Mesenchymal stem cell (in vitro differentiated cells and primary cell): ENCODE measurements around the gene MPV17.

Experiments used
- DNase-seq: peaks from one replicate; pipeline ENCODE4 v3.0.0-alpha.2; 2013
- H2AFZ ChIP-seq: one replicate; pipeline ENCODE4 v1.6.1; 2013; ENCODE audit warnings: low read depth, mild to moderate bottlenecking, control low read depth, inconsistent platforms, low read length, moderate library complexity
- H2AK5ac ChIP-seq: 2 replicates; pipeline ENCODE4 v1.6.1; 2013; ENCODE audit warnings: low read length, moderate library complexity, mild to moderate bottlenecking, inconsistent platforms; ENCODE audit not compliant: severe bottlenecking
- H2BK120ac ChIP-seq: one replicate; pipeline ENCODE4 v1.6.1; 2013; ENCODE audit warnings: low read depth, mild to moderate bottlenecking, inconsistent platforms, low read length, moderate library complexity
- H2BK12ac ChIP-seq, 2 experiments: one replicate each; pipeline ENCODE4 v1.6.1; 2013; ENCODE audit warnings: inconsistent platforms in 2 of 2, low read length in 2 of 2, mild to moderate bottlenecking in 2 of 2, moderate library complexity in 2 of 2, control low read depth in 1 of 2
- H2BK15ac ChIP-seq: one replicate; pipeline ENCODE4 v1.6.1; 2013; ENCODE audit warnings: mild to moderate bottlenecking, low read depth, inconsistent platforms; ENCODE audit not compliant: poor library complexity, severe bottlenecking
- H2BK5ac ChIP-seq: 2 replicates; pipeline ENCODE4 v1.6.1; 2013; ENCODE audit warnings: low read depth, mild to moderate bottlenecking, low read length, control low read depth, inconsistent platforms; ENCODE audit not compliant: poor library complexity, severe bottlenecking
- H3K14ac ChIP-seq, 2 experiments: one replicate each; pipeline ENCODE4 v1.6.1; 2013; ENCODE audit warnings: inconsistent platforms in 2 of 2, low read length in 2 of 2, control low read depth in 1 of 2, mild to moderate bottlenecking in 1 of 2, moderate library complexity in 1 of 2
- H3K18ac ChIP-seq, 2 experiments: one replicate each; pipeline ENCODE4 v1.6.1; 2013; ENCODE audit warnings: inconsistent platforms in 2 of 2, low read length in 2 of 2, control low read depth in 1 of 2, low read depth in 1 of 2, mild to moderate bottlenecking in 1 of 2
- H3K23ac ChIP-seq, 2 experiments: one replicate each; pipeline ENCODE4 v1.6.1; 2013; ENCODE audit warnings: inconsistent platforms in 2 of 2, low read length in 2 of 2, mild to moderate bottlenecking in 2 of 2, moderate library complexity in 2 of 2, control low read depth in 1 of 2
- H3K27ac ChIP-seq: 2 replicates; pipeline ENCODE4 v1.5.1; 2013; ENCODE audit warnings: mild to moderate bottlenecking, moderate library complexity, low read length, control low read depth, inconsistent platforms; ENCODE audit not compliant: poor library complexity, severe bottlenecking
- H3K27me3 ChIP-seq, 2 experiments: 2 replicates each; pipeline versions ENCODE4 v1.6.1 to v1.7.0; 2013; ENCODE audit warnings: low read length in 2 of 2, mild to moderate bottlenecking in 2 of 2, moderate library complexity in 2 of 2, control low read depth in 1 of 2, inconsistent platforms in 1 of 2; ENCODE audit not compliant: control insufficient read depth in 1 of 2, insufficient read depth in 1 of 2
- H3K36me3 ChIP-seq, 2 experiments: 2 replicates each; pipeline versions ENCODE4 v1.6.1 to v1.7.0; 2013; ENCODE audit warnings: low read length in 2 of 2, control low read depth in 1 of 2, inconsistent platforms in 1 of 2, low read depth in 1 of 2, mild to moderate bottlenecking in 1 of 2; ENCODE audit not compliant: insufficient read depth in 2 of 2, control insufficient read depth in 1 of 2
- H3K4ac ChIP-seq, 2 experiments: one replicate each; pipeline ENCODE4 v1.6.1; 2013; ENCODE audit warnings: inconsistent platforms in 2 of 2, low read length in 2 of 2, mild to moderate bottlenecking in 2 of 2, moderate library complexity in 2 of 2, control low read depth in 1 of 2, low read depth in 1 of 2
- H3K4me1 ChIP-seq: 2 replicates; pipeline ENCODE4 v1.6.1; 2013; ENCODE audit warnings: low read depth, low read length, control low read depth; ENCODE audit not compliant: control insufficient read depth, insufficient read depth
- H3K4me2 ChIP-seq: 2 replicates; pipeline ENCODE4 v1.6.1; 2013; ENCODE audit warnings: low read length, mild to moderate bottlenecking, inconsistent platforms; ENCODE audit not compliant: poor library complexity, severe bottlenecking
- H3K4me3 ChIP-seq, 2 experiments: 2 replicates each; pipeline versions ENCODE4 v1.5.1 to v1.7.0; 2013; ENCODE audit warnings: low read length in 2 of 2, mild to moderate bottlenecking in 2 of 2, control low read depth in 1 of 2, low read depth in 1 of 2; ENCODE audit not compliant: insufficient read depth in 1 of 2
- H3K79me1 ChIP-seq: replicated peaks from 2 replicates; pipeline ENCODE4 v1.6.1; 2013; ENCODE audit warnings: mild to moderate bottlenecking, control low read depth, low read length, inconsistent platforms; ENCODE audit not compliant: poor library complexity, severe bottlenecking
- H3K9ac ChIP-seq: 2 replicates; pipeline ENCODE4 v1.7.0; 2013; ENCODE audit warnings: mild to moderate bottlenecking, low read length, moderate library complexity
- H3K9me3 ChIP-seq: 2 replicates; pipeline ENCODE4 v1.7.0; 2013; ENCODE audit warnings: mild to moderate bottlenecking, low read length; ENCODE audit not compliant: control insufficient read depth
- H4K8ac ChIP-seq: one replicate; pipeline ENCODE4 v1.6.1; 2013; ENCODE audit warnings: inconsistent platforms, mild to moderate bottlenecking, low read length, moderate library complexity
- H4K91ac ChIP-seq: one replicate; pipeline ENCODE4 v1.6.1; 2013; ENCODE audit warnings: mild to moderate bottlenecking, low read length, inconsistent platforms
- WGBS: methylation state at CpG from one replicate; pipeline ENCODE4 v1.1.7; 2013; ENCODE audit warnings: mixed read lengths; 5-methylcytosine and 5-hydroxymethylcytosine counted together

MPV17 gene

DNA sequence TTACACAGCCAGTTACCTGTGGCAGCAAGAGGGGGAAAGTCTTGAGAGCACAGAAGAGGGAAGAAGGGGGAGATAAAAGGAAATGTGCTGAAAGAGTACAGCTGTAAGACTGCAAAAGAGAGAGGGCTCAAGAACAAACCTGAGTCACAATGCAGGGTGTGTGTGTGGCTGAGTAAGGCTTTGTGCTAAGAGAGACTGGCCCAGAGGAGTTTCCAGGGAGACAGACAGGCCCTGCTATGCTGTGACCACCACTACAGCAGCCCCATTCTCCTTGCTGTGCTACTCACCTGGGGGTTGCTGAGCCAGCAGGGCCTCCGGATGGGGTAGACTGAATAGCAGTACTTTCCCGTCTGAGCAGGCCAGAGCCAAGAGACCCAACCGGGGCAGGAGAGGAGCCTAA lies 12.4 kb upstream of the MPV17 start:
- Histone ChIP-seq H4K8ac (no peak overlapping the region), H3K27ac (no peak overlapping the region), H2BK15ac (no peak overlapping the region), H3K4me3 (no peak overlapping the region), H3K79me1 (peaks cover 6% of the 10 kb centered on the region), H2BK12ac (no peak overlapping the region), H3K4ac (no peak overlapping the region), H2AK5ac (no peak overlapping the region), H3K9ac (no peak overlapping the region), H3K4me2 (no peak overlapping the region), H3K9me3 (no peaks in the 10 kb centered on the region), H3K14ac (no peak overlapping the region), H2BK5ac (no peak overlapping the region), H2BK120ac (no peak overlapping the region), H3K18ac (no peak overlapping the region), H3K36me3 (peaks cover 61 to 85% of the 10 kb centered on the region in 2 experiments), H4K91ac (no peak overlapping the region), H3K23ac (no peak overlapping the region), H3K4me1 (no peaks in the 10 kb centered on the region), H2AFZ (no peak overlapping the region), H3K27me3 (no peaks in the 10 kb centered on the region)
- WGBS: 100% methylated on average over 2 of the region's 3 CpGs
- DNase-seq: no peak

GRCh38 chr2:27324720-27325119 lies 1.8 kb upstream of the MPV17 start:
- Histone ChIP-seq H2BK120ac (no peak overlapping the region), H3K4me2 (no peak overlapping the region), H2AFZ (no peak overlapping the region), H3K36me3 (peaks cover 24 to 40% of the 10 kb centered on the region in 2 experiments), H2BK15ac (no peak overlapping the region), H2BK5ac (no peak overlapping the region), H3K4ac (no peak overlapping the region), H4K91ac (no peak overlapping the region), H3K9ac (no peak overlapping the region), H3K4me1 (peaks cover 13% of the 10 kb centered on the region), H2BK12ac (no peak overlapping the region), H3K79me1 (peaks cover 8% of the 10 kb centered on the region), H3K18ac (no peak overlapping the region), H3K14ac (no peak overlapping the region), H3K23ac (no peak overlapping the region), H3K27me3 (no peaks in the 10 kb centered on the region), H2AK5ac (no peak overlapping the region), H3K27ac (no peak overlapping the region), H3K9me3 (no peaks in the 10 kb centered on the region), H3K4me3 (no peak overlapping the region), H4K8ac (no peak overlapping the region)
- 96% methylated on average over 5 of the region's 5 CpGs for WGBS
- no peak for DNase-seq

- H3K4me1 ChIP-seq: peaks cover 13% of the 10 kb centered on the region
- WGBS: 26% methylated on average over 5 of the region's 5 CpGs
- H2AFZ ChIP-seq: no peak overlapping the region
- H3K4me2 ChIP-seq: peak overlapping the region; percentile 96
- H3K79me1 ChIP-seq: peaks cover 11% of the 10 kb centered on the region
- no peak overlapping the region for H2BK12ac ChIP-seq
- no peak overlapping the region for H2BK5ac ChIP-seq
- peak overlapping the region; percentile 83 to 87 for H3K4ac ChIP-seq
- H3K27me3 ChIP-seq: no peaks in the 10 kb centered on the region
- no peaks in the 10 kb centered on the region for H3K9me3 ChIP-seq
- DNase-seq: no peak
- H3K14ac ChIP-seq: no peak overlapping the region
- peak overlapping the region; percentile 99 for H3K9ac ChIP-seq
- H4K91ac ChIP-seq: no peak overlapping the region
- H3K36me3 ChIP-seq: peaks cover 17 to 31% of the 10 kb centered on the region in 2 experiments
- peak overlapping the region in 1 of 2 experiments; percentile 91 for H3K4me3 ChIP-seq
- peak overlapping the region; percentile 97 for H4K8ac ChIP-seq
- no peak overlapping the region for H3K23ac ChIP-seq
- no peak overlapping the region for H2BK15ac ChIP-seq
- peak overlapping the region; percentile 62 for H2AK5ac ChIP-seq
- peak overlapping the region; percentile 90 to 95 for H3K18ac ChIP-seq
- H3K27ac ChIP-seq: peak overlapping the region; percentile 94
- no peak overlapping the region for H2BK120ac ChIP-seq
These were observed 844 bp upstream of the MPV17 start for GRCh38 chr2:27323596-27324285.

DNA sequence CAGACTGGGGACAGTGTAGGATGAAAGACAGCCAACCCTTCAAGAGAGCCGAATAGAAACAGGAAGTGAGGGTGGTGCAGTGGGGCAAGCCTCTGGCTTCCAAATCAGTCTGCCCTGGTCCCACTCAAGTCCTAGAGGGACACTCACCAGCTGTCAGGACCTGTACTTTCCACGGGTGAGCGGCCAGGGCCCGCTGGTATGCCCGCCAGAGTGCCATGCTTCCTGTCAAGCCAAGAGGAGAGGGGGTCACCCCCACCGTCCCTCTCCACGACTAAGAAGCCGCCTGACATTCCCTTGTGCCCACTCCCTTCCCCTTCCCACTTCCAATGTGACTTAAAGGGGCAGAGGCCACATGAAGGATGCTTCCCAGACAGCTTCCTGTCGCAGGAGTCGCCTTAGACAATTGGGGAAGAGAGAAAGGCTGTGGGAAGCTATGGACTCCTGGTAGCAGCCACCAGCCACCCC lies 564 bp downstream of the MPV17 start:
- peak overlapping the region; percentile 73 for H4K91ac ChIP-seq
- H2BK15ac ChIP-seq: peak overlapping the region; percentile 70
- H3K14ac ChIP-seq: peak overlapping the region in 1 of 2 experiments; percentile 75
- H3K27ac ChIP-seq: peak overlapping the region; percentile 76
- H3K18ac ChIP-seq: peak overlapping the region; percentile 79 to 81
- peak overlapping the region; percentile 1 for H2BK120ac ChIP-seq
- H3K9ac ChIP-seq: peak overlapping the region; percentile 99
- H2BK12ac ChIP-seq: peak overlapping the region in 1 of 2 experiments; percentile 76
- peaks cover 13% of the 10 kb centered on the region for H3K4me1 ChIP-seq
- peak overlapping the region in 1 of 2 experiments; percentile 16 for H3K23ac ChIP-seq
- peak overlapping the region; percentile 70 for H2AFZ ChIP-seq
- peak overlapping the region; percentile 90 for H4K8ac ChIP-seq
- WGBS: 6% methylated on average over 9 of the region's 10 CpGs
- H3K79me1 ChIP-seq: peaks cover 14% of the 10 kb centered on the region
- H3K36me3 ChIP-seq: peaks cover 18 to 25% of the 10 kb centered on the region in 2 experiments
- peak overlapping the region; percentile 73 to 91 for H3K4me3 ChIP-seq
- DNase-seq: peak; percentile 40
- peak overlapping the region; percentile 80 to 89 for H3K4ac ChIP-seq
- H3K9me3 ChIP-seq: no peaks in the 10 kb centered on the region
- H2BK5ac ChIP-seq: peak overlapping the region; percentile 62
- peak overlapping the region; percentile 88 for H2AK5ac ChIP-seq
- H3K4me2 ChIP-seq: peak overlapping the region; percentile 96
- H3K27me3 ChIP-seq: no peaks in the 10 kb centered on the region
